ENCODE measurements around the gene LTBP2.

LTBP2 gene

DNA sequence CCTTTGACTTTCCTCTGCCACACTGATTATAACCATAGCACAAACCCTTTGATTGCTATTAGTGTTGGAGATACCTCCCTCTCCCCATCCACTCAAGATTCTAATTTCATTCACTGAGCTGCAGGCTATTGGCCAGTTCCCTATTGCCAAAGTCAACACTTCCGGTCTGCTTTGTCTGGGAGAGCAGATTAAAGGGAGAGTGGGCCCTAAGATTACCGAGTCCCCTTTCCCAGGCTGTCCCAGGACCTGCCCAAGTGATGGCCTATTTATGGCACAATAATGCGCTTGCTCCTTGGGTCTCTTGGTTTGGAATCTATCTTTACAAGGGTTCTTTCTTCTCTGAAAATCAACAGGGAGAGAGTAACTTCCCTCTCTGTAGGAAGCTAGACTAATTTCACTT lies 42.9 kb upstream of the LTBP2 start:
- in situ Hi-C loops (cut with MboI; ENCODE audit: low pct_unique_long_range_greater_than_20kb, low sequenced_read_pairs, unreplicated experiment) = no loop called here
- no peak for DNase-seq (ENCODE audit: low spot score)
- TF ChIP-seq CTCF (IDR thresholded peaks at IDR 0.05; ENCODE audit: extremely low read depth, insufficient read depth, missing control alignments) = no peak

- no peak for DNase-seq (ENCODE audit: low spot score)
- TF ChIP-seq CTCF (IDR thresholded peaks at IDR 0.05; ENCODE audit: extremely low read depth, insufficient read depth, missing control alignments) = no peak
- in situ Hi-C loops (cut with MboI; ENCODE audit: low pct_unique_long_range_greater_than_20kb, low sequenced_read_pairs, unreplicated experiment) = no loop called here
Observed at GRCh38 chr14:74653386-74654138, 41.5 kb upstream of the LTBP2 start.

DNA sequence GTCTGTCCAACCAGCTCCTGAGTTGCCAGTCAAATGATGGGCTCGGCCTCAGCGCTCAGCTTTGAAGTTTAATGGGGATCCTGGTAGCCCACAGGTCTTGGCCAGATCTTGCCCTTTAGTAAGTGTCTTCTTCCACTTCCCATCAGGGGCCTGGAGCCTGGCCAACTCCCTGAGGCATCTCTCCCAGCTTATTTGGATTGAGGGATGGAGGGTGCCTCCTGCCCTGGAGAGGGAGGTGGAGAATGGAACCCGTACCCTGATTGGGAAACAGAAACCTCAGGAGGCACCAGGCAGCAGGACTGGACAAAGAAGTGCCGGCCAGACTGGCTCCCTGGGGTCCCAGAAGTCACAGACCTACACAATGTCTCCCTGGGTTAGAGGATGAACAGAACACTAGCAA lies 40.5 kb upstream of the LTBP2 start:
- DNase-seq (ENCODE audit: low spot score) = no peak
- TF ChIP-seq CTCF (IDR thresholded peaks at IDR 0.05; ENCODE audit: extremely low read depth, insufficient read depth, missing control alignments) = no peak
- in situ Hi-C loops (cut with MboI; ENCODE audit: low pct_unique_long_range_greater_than_20kb, low sequenced_read_pairs, unreplicated experiment) = no loop called here

DNA sequence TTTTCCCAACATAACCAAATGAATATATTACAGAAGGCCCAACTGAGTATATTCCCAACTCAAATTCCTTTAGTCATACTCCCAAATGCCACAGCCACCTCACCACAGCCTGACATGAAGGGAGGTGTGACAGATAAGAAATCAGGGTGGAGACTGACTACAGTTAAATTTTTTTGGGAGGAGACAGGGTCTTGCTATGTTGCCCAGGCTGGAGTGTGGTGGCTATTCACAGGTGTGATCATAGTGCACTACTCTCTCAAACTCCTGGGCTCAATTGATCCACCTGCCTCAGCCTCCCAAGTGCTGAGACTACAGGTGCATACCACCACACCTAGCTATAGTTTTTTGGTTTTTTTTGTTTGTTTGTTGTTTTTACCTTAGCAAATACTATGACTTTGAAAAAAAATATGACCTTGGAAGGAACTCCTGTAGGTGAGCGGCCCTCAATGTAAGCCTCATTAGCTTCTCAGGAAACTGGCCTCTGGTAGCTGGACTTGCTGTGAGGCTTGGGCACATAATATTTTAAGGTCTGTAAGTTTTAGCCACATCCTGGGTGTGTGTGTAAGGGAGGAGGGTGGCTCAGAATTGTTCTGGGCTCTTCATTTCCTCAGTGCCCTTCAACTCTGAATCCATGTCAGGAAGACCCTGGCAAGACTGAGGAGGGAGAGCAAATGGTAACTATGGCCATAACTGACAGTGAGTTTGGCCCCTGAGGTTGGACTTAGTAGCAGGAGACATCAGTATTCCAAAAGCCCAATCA lies 39.1 kb upstream of the LTBP2 start:
- no peak for DNase-seq (ENCODE audit: low spot score)
- no peak for TF ChIP-seq CTCF (IDR thresholded peaks at IDR 0.05; ENCODE audit: extremely low read depth, insufficient read depth, missing control alignments)
- in situ Hi-C loops (cut with MboI; ENCODE audit: low pct_unique_long_range_greater_than_20kb, low sequenced_read_pairs, unreplicated experiment) = no loop called here

DNA sequence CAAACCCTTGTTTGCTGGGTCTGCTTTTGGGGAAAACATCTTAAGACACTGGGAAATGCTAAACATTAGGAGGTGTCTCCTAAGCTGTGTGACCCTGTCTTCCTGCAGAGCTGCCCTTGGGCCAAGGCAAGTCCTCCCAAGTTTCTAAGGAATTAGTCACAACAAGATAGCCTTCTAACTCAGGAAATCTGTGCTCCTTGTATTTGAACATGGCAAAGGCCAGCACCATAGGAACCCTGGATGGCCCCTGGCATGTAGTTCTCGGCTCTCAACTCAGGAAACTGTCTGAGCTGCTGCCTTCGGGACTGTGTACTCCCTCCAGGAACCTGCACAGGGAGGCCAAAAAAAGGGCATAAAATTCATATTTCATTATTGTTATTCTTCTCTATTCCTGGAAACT lies 37.6 kb upstream of the LTBP2 start:
- no peak for DNase-seq (ENCODE audit: low spot score)
- no peak for TF ChIP-seq CTCF (IDR thresholded peaks at IDR 0.05; ENCODE audit: extremely low read depth, insufficient read depth, missing control alignments)
- in situ Hi-C loops (cut with MboI; ENCODE audit: low pct_unique_long_range_greater_than_20kb, low sequenced_read_pairs, unreplicated experiment) = no loop called here

DNA sequence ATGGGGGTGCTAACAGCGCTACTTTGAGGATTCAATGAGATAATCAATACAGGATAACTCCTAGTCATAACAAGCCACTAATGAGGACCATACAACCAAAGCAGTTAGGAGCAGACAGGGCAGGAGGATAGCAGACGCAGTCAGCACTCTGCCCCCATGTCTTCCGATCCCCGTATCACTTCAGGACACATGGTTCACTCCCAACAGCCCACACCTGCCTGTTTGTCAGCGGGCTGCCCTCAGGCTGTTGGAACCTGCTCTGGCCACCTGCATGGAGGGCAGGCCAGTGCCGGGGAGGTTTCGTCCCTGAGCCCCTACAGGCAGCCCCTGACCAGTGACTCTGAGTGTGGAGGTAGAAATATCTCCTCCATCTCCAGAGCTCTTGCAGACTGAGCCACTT lies 37.1 kb upstream of the LTBP2 start:
- no peak for TF ChIP-seq CTCF (IDR thresholded peaks at IDR 0.05; ENCODE audit: extremely low read depth, insufficient read depth, missing control alignments)
- in situ Hi-C loops (cut with MboI; ENCODE audit: low pct_unique_long_range_greater_than_20kb, low sequenced_read_pairs, unreplicated experiment) = no loop called here
- DNase-seq (ENCODE audit: low spot score) = no peak
